Activated naive CD4-positive, alpha-beta T cell treated with anti-CD3 and anti-CD28 coated beads for 36 hours (primary cell): ENCODE data around the gene RPRD2. TPM values are rescaled to one million over a fixed set of nuclear protein-coding genes. Genes with fewer than 3 reads are reported as not detected.
"Not testable (repeated sequence)": the region's sequence is repeated elsewhere in the genome, so short reads cannot be mapped to it uniquely, and the experiment has no call there.

Experiments
- CTCF ChIA-PET: fragments of 350-600 bp; sonication (Branson Sonifier 250); formaldehyde crosslinking; loops from one replicate; lab custom pipeline; 2021; ENCODE audit warnings: antibody characterized with exemption; lab: Charles Lee
- DNase-seq: peaks from one replicate; pipeline ENCODE4 v3.0.0-alpha.2; 2020
- H3K27ac Mint-ChIP-seq: one replicate; pipeline ENCODE4 v1.8.0; 2021; ENCODE audit warnings: mild to moderate bottlenecking, mixed read lengths
- H3K27me3 Mint-ChIP-seq: one replicate; pipeline ENCODE4 v1.8.0; 2021; ENCODE audit warnings: low read depth, mixed read lengths
- H3K36me3 Mint-ChIP-seq: one replicate; pipeline ENCODE4 v1.8.0; 2021; ENCODE audit warnings: low read depth, mixed read lengths
- H3K4me1 Mint-ChIP-seq: one replicate; pipeline ENCODE4 v1.8.0; 2021; ENCODE audit warnings: low read depth, mixed read lengths
- H3K4me3 Mint-ChIP-seq: one replicate; pipeline ENCODE4 v1.8.0; 2021; ENCODE audit warnings: mild to moderate bottlenecking, moderate library complexity, mixed read lengths
- H3K9me3 Mint-ChIP-seq: one replicate; pipeline ENCODE4 v1.8.0; 2021; ENCODE audit warnings: mixed read lengths
- intact Hi-C: fragments of 100-400 bp; cut with micrococcal nuclease; formaldehyde crosslinking; loops from one replicate; pipeline ENCODE4 v1.15.1; 2023
- total RNA-seq, 2 experiments: library from RNA; stranded (reverse); gene quantifications; one replicate each; pipeline ENCODE4 v1.2.3, GENCODE V29; 2021

Gene RPRD2
- total RNA-seq, 2 experiments from 2014 or later = 20.9 to 22.9 TPM

DNA sequence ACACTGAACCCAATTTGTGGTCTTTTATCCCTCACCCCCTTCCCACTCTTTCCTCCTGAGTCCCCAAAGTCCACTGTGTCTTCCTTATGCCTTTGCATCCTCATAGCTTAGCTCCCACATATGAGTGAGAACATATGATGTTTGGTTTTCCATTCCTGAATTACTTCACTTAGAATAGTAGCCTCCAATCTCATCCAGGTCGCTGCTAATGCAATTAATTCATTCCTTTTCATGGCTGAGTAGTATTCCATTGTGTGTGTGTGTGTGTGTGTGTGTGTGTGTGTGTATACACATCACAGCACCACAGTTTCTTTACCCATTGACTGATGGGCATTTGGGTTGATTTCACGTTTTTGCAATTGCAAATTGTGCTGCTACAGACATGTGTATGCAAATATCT lies 31.2 kb downstream of the RPRD2 start:
- not testable (repeated sequence) for H3K4me3 Mint-ChIP-seq, H3K27ac Mint-ChIP-seq

DNA sequence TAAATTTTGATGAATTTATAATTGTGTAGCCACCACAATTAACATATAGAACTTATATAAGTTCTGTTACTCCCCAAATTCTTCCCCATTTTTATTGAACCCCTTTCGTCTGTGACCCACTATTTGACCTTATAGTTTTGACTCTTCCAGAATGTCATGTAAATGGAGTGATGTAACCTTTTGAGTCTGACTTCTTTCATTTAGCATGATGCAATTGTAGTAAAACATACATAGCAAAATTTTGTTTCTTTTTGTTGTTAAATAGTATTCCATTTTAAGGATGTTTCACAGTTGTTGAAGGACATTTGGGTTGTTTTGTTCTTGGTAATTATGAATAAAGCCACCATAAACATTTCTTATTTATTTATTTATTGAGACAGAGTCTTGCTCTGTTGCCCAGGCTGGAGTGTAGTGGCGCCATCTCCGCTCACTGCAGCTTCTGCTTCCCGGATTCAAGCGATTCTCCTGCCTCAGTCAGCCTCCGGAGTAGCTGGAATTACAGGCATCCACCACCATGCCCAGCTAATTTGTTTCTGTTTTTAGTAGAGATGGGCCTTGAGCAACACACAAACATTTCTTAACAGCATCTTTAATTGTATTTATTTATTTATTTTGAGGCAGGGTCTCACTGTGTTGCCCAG lies 33.6 kb downstream of the RPRD2 start:
- intact Hi-C loops = no loop called here
- no peak overlapping the region for H3K4me3 Mint-ChIP-seq
- H3K9me3 Mint-ChIP-seq = peaks cover 4% of the 10 kb centered on the region
- no peak overlapping the region for H3K27ac Mint-ChIP-seq
- no peak for DNase-seq
- CTCF ChIA-PET = no interaction called here
- H3K4me1 Mint-ChIP-seq = peaks cover 19% of the 10 kb centered on the region
- H3K27me3 Mint-ChIP-seq = no peaks in the 10 kb centered on the region
- H3K36me3 Mint-ChIP-seq = peaks cover 15% of the 10 kb centered on the region

More for the DNA sequence above, 31.2 kb downstream of the RPRD2 start:
- peaks cover 15% of the 10 kb centered on the region for H3K36me3 Mint-ChIP-seq
- H3K27me3 Mint-ChIP-seq, H3K9me3 Mint-ChIP-seq, intact Hi-C loops, DNase-seq, CTCF ChIA-PET: not testable (repeated sequence)
- H3K4me1 Mint-ChIP-seq = peaks cover 29% of the 10 kb centered on the region

DNA sequence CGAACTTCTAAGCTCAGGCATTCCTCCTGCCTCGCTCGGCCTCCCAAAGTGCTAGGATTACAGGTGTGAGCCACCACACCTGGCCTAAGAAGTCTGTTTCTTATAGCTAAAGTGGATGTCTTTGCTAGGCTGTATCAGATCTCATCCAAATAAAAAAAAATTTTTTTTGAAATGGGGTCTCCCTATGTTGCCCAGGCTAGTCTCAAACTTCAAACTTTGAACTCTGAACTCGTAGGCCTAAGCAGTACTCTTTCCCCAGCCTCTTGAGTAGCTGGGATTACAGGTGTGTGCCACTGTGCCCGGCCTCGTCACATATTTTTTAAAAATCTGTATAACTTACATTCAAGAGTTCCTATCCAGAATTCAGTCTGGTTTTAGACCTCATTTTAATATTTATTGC lies 40.5 kb downstream of the RPRD2 start:
- peaks cover 4% of the 10 kb centered on the region for H3K36me3 Mint-ChIP-seq
- no peak overlapping the region for H3K4me3 Mint-ChIP-seq
- CTCF ChIA-PET = interaction anchor here (0.5 kb wide), 1 partner anchor 55 kb away, joined by 6 read pairs; no protein-coding TSS in a partner anchor
- no peak overlapping the region for H3K27ac Mint-ChIP-seq
- intact Hi-C loops = no loop called here
- no peaks in the 10 kb centered on the region for H3K27me3 Mint-ChIP-seq
- DNase-seq = no peak
- no peaks in the 10 kb centered on the region for H3K9me3 Mint-ChIP-seq
- peaks cover 43% of the 10 kb centered on the region for H3K4me1 Mint-ChIP-seq

DNA sequence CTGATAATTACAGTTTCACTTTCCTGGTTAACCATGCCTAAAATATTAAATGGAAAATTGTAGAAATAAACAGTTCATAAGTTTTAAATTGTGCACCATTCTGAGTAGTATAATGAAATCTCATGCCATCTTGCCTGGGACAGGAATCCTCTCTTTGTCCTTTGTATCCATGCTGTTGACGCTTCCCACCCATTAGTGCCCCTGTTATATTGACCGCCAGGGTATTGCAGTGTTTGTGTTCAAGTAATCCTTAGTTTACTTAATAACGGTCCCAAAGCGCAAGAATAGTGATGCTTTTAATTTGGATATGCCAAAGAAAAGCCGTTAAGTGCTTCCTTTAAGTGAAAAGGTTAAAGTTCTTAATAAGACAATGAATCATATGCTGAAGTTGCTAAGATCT lies 41.7 kb downstream of the RPRD2 start:
- Mint-ChIP-seq H3K4me1 (peaks cover 53% of the 10 kb centered on the region), H3K9me3 (no peaks in the 10 kb centered on the region), H3K36me3 (peaks cover 4% of the 10 kb centered on the region), H3K27ac (peak overlapping the region; percentile 26), H3K27me3 (no peaks in the 10 kb centered on the region), H3K4me3 (no peak overlapping the region)
- intact Hi-C loops = no loop called here
- DNase-seq = no peak
- CTCF ChIA-PET = no interaction called here

DNA sequence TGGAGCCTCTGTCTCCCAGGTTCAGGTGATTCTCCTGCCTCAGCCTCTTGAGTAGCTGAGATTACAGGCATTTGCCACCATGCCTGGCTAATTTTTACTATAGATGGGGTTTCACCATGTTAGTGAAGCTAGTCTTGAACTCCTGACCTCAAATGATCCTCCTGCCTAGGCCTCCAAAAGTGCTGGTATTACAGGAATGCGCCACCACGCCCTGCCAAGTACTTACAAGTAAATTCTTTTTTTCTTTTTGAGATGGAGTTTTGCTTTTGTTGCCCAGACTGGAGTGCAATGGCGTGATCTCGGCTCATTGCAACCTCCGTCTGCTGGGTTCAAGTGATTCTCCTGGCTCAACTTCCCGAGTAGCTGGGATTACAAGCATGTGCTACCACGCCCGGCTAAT lies 42.5 kb downstream of the RPRD2 start:
- Mint-ChIP-seq H3K4me3 (no peak overlapping the region), H3K27ac (no peak overlapping the region), H3K4me1 (peaks cover 54% of the 10 kb centered on the region), H3K36me3 (peaks cover 4% of the 10 kb centered on the region), H3K9me3 (no peaks in the 10 kb centered on the region), H3K27me3 (no peaks in the 10 kb centered on the region)
- no peak for DNase-seq
- intact Hi-C loops = no loop called here
- CTCF ChIA-PET = interaction anchor here (0.6 kb wide), 1 partner anchor 22 kb away, joined by 6 read pairs; no protein-coding TSS in a partner anchor

DNA sequence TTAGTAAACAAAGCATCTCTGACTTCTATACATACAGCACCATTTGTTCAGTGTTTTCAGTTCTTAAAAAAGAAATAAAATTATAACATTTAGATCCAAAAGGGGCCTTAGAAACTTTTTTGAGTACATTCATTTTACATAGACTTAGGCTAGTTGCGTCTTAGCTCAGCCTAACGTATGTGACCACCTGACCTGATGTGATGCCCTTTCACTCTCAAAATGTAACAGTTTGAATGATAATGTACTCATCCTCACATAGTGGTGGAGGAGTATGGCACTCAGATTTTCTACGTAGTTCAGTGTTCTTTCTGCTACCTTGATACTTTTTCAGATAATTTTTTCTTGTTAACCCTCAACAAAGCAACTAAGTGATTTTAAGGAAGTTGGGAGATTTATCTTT lies 43.4 kb downstream of the RPRD2 start:
- Mint-ChIP-seq H3K4me3 (no peak overlapping the region), H3K27me3 (no peaks in the 10 kb centered on the region), H3K4me1 (peaks cover 59% of the 10 kb centered on the region), H3K36me3 (peaks cover 4% of the 10 kb centered on the region), H3K27ac (no peak overlapping the region), H3K9me3 (no peaks in the 10 kb centered on the region)
- DNase-seq = no peak
- CTCF ChIA-PET = no interaction called here
- intact Hi-C loops = no loop called here

DNA sequence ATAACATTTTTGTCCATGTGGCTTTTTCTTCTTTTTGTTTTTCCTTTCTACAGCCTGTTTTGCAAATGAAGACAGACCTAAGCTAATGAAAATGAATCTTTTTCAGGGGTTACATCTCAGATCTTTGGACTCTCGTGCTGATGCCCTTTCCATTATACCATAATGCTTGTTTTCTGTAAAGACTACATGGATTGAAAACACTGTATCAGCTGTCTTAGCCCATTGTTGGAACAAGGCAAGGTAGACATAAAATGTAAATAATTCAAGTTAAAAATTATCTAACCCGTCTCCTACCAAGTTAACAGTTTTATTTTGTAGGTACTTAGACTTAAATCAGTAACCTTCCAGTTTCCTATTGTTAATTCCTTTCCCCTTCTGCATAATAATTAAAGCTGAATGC lies 44.9 kb downstream of the RPRD2 start:
- Mint-ChIP-seq H3K4me1 (peaks cover 58% of the 10 kb centered on the region), H3K9me3 (no peaks in the 10 kb centered on the region), H3K27me3 (no peaks in the 10 kb centered on the region), H3K36me3 (peaks cover 2% of the 10 kb centered on the region), H3K27ac (no peak overlapping the region), H3K4me3 (no peak overlapping the region)
- DNase-seq = no peak
- intact Hi-C loops = no loop called here
- CTCF ChIA-PET = no interaction called here

DNA sequence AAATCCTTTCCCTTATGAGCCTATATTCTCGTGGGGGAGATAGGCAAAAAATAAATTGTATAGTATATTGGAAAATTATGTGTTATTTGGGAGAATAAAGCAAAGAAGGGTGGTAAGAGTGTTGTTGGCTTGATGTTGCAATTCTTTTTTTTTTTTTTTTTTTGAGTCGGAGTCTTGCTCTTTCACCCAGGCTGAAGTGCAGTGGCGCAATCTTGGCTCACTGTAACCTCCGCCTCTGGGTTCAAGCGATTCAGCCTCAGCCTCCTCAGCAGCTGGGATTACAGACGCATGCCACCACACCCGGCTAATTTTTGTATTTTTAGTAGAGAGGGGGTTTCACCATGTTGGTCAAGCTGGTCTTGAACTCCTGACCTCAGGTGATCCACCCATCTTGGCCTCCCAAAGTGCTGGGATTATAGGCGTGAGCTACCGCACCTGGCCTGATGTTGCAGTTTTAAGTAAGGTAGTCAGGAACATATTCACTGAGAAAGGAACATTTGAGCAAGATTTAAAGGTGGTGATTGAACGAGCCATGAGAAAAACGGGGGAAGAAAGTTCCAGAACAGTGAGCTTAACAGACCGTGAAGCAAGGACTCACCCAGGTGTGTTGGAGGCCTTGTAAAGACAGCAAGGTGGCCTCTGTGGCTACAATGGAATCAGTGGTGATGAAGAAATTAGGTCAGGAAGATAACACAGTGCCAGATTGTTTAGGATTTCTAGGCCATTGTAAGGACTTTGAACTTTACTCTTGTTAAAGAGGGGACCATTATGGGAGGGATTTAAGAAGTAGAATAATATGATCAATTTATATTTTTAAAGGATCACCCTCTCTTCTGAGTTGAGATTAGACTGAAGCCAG lies 45.8 kb downstream of the RPRD2 start:
- CTCF ChIA-PET = no interaction called here
- DNase-seq = no peak
- Mint-ChIP-seq H3K27ac (no peak overlapping the region), H3K4me3 (no peak overlapping the region), H3K27me3 (no peaks in the 10 kb centered on the region), H3K36me3 (peaks cover 2% of the 10 kb centered on the region), H3K4me1 (peaks cover 54% of the 10 kb centered on the region), H3K9me3 (no peaks in the 10 kb centered on the region)
- intact Hi-C loops = no loop called here

DNA sequence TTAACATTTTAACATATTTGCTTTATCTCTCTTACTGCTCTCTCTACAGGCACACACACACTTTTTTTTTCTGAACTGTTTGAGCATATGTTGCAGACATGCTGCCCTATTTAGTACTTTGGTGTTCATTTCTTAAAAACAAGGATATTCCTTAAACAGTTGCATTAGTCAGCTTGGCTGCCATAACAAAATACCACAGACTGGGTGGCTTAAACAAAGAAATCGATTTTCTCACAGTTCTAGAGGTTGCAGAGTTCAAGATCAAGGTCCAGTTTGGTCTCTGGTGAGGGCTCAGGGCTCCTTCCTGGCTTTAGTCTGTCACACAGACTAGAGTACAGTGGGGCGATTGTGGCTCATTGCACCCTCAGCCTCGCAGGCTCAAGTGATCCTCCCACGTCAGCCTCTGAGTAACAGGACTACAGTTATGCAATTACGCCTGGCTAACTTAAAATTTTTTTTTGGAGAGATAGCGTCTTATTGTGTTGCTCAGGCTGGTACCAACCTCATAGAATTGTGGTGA lies 46.7 kb downstream of the RPRD2 start:
- intact Hi-C loops = no loop called here
- peaks cover 49% of the 10 kb centered on the region for H3K4me1 Mint-ChIP-seq

DNA sequence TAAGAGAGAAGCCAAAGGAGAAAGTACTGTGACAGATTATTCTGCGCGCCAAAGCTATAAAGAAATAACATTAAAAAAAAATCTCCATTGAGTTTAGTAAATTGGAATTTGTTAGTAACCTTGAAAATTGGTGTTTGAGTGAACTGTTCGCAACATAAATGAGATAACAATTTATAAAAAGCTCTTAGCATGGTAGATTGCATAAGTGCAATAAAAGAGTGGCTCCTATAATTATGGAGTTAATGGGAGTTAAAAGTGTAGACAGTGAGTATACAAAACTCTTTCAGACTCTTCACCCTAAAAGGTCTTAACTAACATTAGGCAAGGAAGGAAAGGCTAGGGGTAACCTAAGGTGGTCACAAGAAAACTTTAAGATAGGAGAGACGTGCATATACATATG lies 50.6 kb downstream of the RPRD2 start:
- H3K4me3 Mint-ChIP-seq = no peak overlapping the region
- peaks cover 44% of the 10 kb centered on the region for H3K4me1 Mint-ChIP-seq
- CTCF ChIA-PET = no interaction called here
- no peak for DNase-seq
- peaks cover 10% of the 10 kb centered on the region for H3K36me3 Mint-ChIP-seq
- no peak overlapping the region for H3K27ac Mint-ChIP-seq
- H3K9me3 Mint-ChIP-seq = no peaks in the 10 kb centered on the region
- H3K27me3 Mint-ChIP-seq = no peaks in the 10 kb centered on the region
- intact Hi-C loops = no loop called here

More for the DNA sequence above, 46.7 kb downstream of the RPRD2 start:
- CTCF ChIA-PET = no interaction called here
- H3K36me3 Mint-ChIP-seq = peaks cover 2% of the 10 kb centered on the region
- H3K4me3 Mint-ChIP-seq = no peak overlapping the region
- no peaks in the 10 kb centered on the region for H3K27me3 Mint-ChIP-seq
- H3K9me3 Mint-ChIP-seq = no peaks in the 10 kb centered on the region
- H3K27ac Mint-ChIP-seq = no peak overlapping the region
- no peak for DNase-seq

DNA sequence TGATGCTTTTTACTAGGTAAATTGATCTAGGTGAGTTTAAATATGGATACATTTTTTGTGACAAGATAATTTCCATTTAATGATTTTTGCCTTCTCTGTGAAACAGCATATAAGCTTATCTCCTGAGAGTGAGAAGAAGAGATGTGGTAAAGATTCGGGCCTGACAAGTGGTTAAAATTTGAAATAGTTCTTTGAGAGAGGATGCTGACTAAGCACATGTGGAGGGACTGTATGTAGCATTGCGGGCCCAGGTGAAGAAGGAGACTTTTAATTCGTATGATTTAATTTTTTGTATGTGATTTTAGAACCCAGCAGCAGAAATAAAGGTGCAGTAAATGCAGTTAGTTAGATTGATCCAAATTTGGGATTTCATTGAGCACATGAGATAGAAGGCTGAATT lies 51.9 kb downstream of the RPRD2 start:
- Mint-ChIP-seq H3K36me3 (peaks cover 17% of the 10 kb centered on the region), H3K4me3 (no peak overlapping the region), H3K27ac (no peak overlapping the region), H3K27me3 (no peaks in the 10 kb centered on the region), H3K9me3 (no peaks in the 10 kb centered on the region), H3K4me1 (peaks cover 33% of the 10 kb centered on the region)
- intact Hi-C loops = no loop called here
- DNase-seq = no peak
- CTCF ChIA-PET = interaction anchor here (0.6 kb wide), 1 partner anchor 15 kb away, joined by 3 read pairs; no protein-coding TSS in a partner anchor

DNA sequence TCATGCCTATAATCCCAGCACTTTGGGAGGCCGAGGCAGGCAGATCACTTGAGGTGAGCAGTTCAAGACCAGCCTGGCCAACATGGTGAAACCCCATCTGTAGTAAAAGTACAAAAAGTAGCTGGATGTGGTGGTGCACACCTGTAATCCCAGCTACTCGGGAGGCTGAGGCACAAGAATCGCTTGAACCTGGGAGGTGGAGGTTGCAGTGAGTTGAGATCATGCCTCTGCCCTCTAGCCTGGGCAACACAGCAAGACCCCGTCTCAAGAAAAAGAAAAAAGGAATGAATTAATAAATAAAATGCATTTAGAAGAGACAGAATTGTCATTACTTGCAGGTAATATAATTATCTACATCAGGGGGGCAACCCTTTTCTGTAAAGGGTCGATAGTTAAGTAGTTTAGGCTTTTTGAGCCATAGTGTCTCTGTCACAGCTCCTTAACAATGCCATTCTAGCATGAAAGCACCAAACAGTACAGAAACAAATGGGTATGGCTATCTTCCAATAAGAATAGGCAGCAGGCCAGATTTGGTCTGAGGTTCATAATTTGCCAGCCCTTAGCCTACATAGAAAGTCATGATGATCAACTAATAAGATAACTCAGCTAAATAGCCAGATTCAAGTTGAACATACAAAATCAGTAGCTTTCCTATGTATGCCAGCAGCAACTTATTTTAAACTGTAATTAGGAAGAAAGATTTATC lies 56.8 kb downstream of the RPRD2 start:
- H3K36me3 Mint-ChIP-seq = peaks cover 19% of the 10 kb centered on the region
- H3K27ac Mint-ChIP-seq = no peak overlapping the region
- intact Hi-C loops = loop anchor here (5.0 kb wide), 1 partner anchor 33 kb away; no protein-coding TSS in a partner anchor
- DNase-seq = no peak
- no peak overlapping the region for H3K4me3 Mint-ChIP-seq
- CTCF ChIA-PET = interaction anchor here (0.9 kb wide), 1 partner anchor 128 kb away, joined by 3 read pairs; the partner anchor contains the start of gene ADAMTSL4
- peaks cover 19% of the 10 kb centered on the region for H3K4me1 Mint-ChIP-seq
- no peaks in the 10 kb centered on the region for H3K9me3 Mint-ChIP-seq
- no peaks in the 10 kb centered on the region for H3K27me3 Mint-ChIP-seq
